ENCODE results near the gene STRN4. TPM values are rescaled to one million over a fixed set of nuclear protein-coding genes. Genes with fewer than 3 reads are reported as not detected.

Gene STRN4
- total and polyA plus RNA-seq, 9 of the 15 experiments (the other 6 are each of a cell fraction or from before 2014, with no cell fraction given): 0.62 to 83.7 (median 36.9) TPM

DNA sequence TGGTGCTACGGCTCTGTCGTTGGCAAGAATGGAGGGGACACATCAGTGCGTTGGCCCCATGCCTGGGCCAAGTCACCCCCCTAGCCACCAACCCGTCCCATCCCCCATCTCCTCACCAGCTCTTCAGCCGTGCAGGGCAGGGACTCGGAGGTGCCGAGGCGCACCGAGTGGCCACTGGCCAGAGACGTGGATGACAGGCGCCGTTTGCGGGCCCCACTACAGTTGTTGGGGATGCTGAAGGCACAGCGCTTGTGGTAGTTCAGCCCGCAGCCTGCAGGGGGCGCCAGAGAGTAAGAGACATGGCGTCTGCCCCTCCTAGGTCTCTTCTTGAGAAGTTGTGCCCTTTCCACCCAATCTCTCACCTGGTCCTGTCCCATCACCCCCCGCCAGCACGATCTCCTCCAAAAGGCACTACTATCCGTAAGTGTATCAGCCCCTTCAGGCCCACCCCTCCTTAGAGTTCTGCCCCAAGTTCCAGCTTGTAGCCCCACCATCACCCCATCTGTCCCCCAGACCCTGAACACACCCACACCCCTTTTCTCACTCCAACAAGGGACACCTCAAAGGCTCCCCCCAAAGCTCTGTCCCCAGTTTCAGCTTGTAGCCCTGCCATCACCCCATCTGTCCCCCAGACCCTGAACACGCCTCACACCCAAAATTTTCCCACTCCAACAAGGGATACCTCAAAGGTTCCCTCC, 41.7 kb downstream of the STRN4 start (continued):
- TF ChIP-seq C11orf30 (IDR thresholded peaks at IDR 0.05; ENCODE audit: low read depth) (no peak), ARID1B (IDR thresholded peaks at IDR 0.05) (no peak), ZNF146 (CRISPR knock-in tag; IDR thresholded peaks at IDR 0.05; ENCODE audit: unreplicated experiment) (no peak), STAT5B (CRISPR knock-in tag; IDR thresholded peaks at IDR 0.05) (no peak), ZNF717 (CRISPR knock-in tag; IDR thresholded peaks at IDR 0.05) (no peak), NFIX (CRISPR knock-in tag; IDR thresholded peaks at IDR 0.05; ENCODE audit: low read depth) (no peak), CBX2 (IDR thresholded peaks at IDR 0.05; ENCODE audit: insufficient read depth, low read length, poor library complexity, severe bottlenecking) (no peak), BRD9 (IDR thresholded peaks at IDR 0.05; ENCODE audit: low read depth, partially characterized antibody) (no peak), CTBP1 (IDR thresholded peaks at IDR 0.05; ENCODE audit: borderline replicate concordance) (0 out of 2 replicates have a peak, but pooled peaks have one; percentile 28), SNAPC5 (CRISPR knock-in tag; IDR thresholded peaks at IDR 0.05) (no peak), ETV5 (CRISPR knock-in tag; IDR thresholded peaks at IDR 0.05; ENCODE audit: low read depth) (no peak), ZNF280A (IDR thresholded peaks at IDR 0.05; ENCODE audit: low read depth, partially characterized antibody) (no peak), PML (IDR thresholded peaks at IDR 0.05; ENCODE audit: low read length) (no peak), ZNF76 (CRISPR knock-in tag; IDR thresholded peaks at IDR 0.05; ENCODE audit: borderline replicate concordance) (no peak), GATAD2A (IDR thresholded peaks at IDR 0.05) (no peak), ZFP36 (IDR thresholded peaks at IDR 0.05; ENCODE audit: low read depth, low read length, partially characterized antibody) (no peak), PCBP1 (IDR thresholded peaks at IDR 0.05; ENCODE audit: low read depth, low read length, poor library complexity, severe bottlenecking) (no peak), SRSF3 (IDR thresholded peaks at IDR 0.05; ENCODE audit: insufficient read depth, low read length) (no peak), MCM3 (IDR thresholded peaks at IDR 0.05) (no peak), ZNF354B (CRISPR knock-in tag; IDR thresholded peaks at IDR 0.05) (no peak), XRCC3 (IDR thresholded peaks at IDR 0.05) (no peak), PHF20 (IDR thresholded peaks at IDR 0.05; ENCODE audit: partially characterized antibody) (no peak), MTA1 (IDR thresholded peaks at IDR 0.05; ENCODE audit: borderline replicate concordance) (no peak)
- TF ChIP-seq, protein P1, sequence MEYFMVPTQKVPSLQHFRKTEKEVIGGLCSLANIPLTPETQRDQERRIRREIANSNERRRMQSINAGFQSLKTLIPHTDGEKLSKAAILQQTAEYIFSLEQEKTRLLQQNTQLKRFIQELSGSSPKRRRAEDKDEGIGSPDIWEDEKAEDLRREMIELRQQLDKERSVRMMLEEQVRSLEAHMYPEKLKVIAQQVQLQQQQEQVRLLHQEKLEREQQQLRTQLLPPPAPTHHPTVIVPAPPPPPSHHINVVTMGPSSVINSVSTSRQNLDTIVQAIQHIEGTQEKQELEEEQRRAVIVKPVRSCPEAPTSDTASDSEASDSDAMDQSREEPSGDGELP (CRISPR knock-in tag; IDR thresholded peaks at IDR 0.05; ENCODE audit: borderline replicate concordance): peak; percentile 48; the same call in 1 of the 2 replicates
- TF ChIP-seq, protein P2, sequence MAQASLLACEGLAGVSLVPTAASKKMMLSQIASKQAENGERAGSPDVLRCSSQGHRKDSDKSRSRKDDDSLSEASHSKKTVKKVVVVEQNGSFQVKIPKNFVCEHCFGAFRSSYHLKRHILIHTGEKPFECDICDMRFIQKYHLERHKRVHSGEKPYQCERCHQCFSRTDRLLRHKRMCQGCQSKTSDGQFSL (CRISPR knock-in tag; IDR thresholded peaks at IDR 0.05): peak; percentile 62
- TF ChIP-seq, protein P2 (tag; IDR thresholded peaks at IDR 0.05): no peak
- TF ChIP-seq, protein P3, sequence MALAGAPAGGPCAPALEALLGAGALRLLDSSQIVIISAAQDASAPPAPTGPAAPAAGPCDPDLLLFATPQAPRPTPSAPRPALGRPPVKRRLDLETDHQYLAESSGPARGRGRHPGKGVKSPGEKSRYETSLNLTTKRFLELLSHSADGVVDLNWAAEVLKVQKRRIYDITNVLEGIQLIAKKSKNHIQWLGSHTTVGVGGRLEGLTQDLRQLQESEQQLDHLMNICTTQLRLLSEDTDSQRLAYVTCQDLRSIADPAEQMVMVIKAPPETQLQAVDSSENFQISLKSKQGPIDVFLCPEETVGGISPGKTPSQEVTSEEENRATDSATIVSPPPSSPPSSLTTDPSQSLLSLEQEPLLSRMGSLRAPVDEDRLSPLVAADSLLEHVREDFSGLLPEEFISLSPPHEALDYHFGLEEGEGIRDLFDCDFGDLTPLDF (CRISPR knock-in tag; IDR thresholded peaks at IDR 0.05): no peak
